Measurements from ENCODE around the gene VPS13A.
"Not testable (repeated sequence)": the region's sequence is repeated elsewhere in the genome, so short reads cannot be mapped to it uniquely, and the experiment has no call there.

Gene VPS13A

GRCh38 chr9:77435277-77435676 is 257.9 kb downstream of the VPS13A start:
- no peaks in the 10 kb centered on the region for H3K9me3 Mint-ChIP-seq
- DNase-seq (no peak), ATAC-seq (no peak)
- no peaks in the 10 kb centered on the region for H3K36me3 Mint-ChIP-seq (ENCODE audit: low read depth)
- H3K27ac Mint-ChIP-seq: no peak overlapping the region
- no peak overlapping the region for H3K4me3 Mint-ChIP-seq
- peaks cover 3% of the 10 kb centered on the region for H3K27me3 Mint-ChIP-seq
- H3K4me1 Mint-ChIP-seq: peaks cover 2% of the 10 kb centered on the region

GRCh38 chr9:77435688-77436087 is 258.4 kb downstream of the VPS13A start:
- Mint-ChIP-seq H3K27me3 (peaks cover 3% of the 10 kb centered on the region), H3K27ac (no peak overlapping the region), H3K4me1 (peaks cover 2% of the 10 kb centered on the region), H3K36me3 (ENCODE audit: low read depth) (no peaks in the 10 kb centered on the region), H3K9me3 (no peaks in the 10 kb centered on the region), H3K4me3 (no peak overlapping the region)
- ATAC-seq: no peak
- DNase-seq: no peak

- Mint-ChIP-seq H3K27me3 (peaks cover 3% of the 10 kb centered on the region), H3K4me1 (peaks cover 1% of the 10 kb centered on the region), H3K4me3 (no peak overlapping the region), H3K36me3 (ENCODE audit: low read depth) (no peaks in the 10 kb centered on the region), H3K9me3 (no peaks in the 10 kb centered on the region), H3K27ac (no peak overlapping the region)
- ATAC-seq (no peak), DNase-seq (no peak)
These were observed 261.3 kb downstream of the VPS13A start for GRCh38 chr9:77438653-77439052.

GRCh38 chr9:77440057-77440456 is 262.7 kb downstream of the VPS13A start:
- Mint-ChIP-seq H3K27me3 (no peaks in the 10 kb centered on the region), H3K27ac (no peak overlapping the region), H3K36me3 (ENCODE audit: low read depth) (no peaks in the 10 kb centered on the region), H3K9me3 (no peaks in the 10 kb centered on the region), H3K4me3 (no peak overlapping the region), H3K4me1 (no peaks in the 10 kb centered on the region)
- no peak for ATAC-seq
- DNase-seq: no peak

GRCh38 chr9:77441124-77441523 is 263.8 kb downstream of the VPS13A start:
- H3K4me1 Mint-ChIP-seq; H3K27me3 Mint-ChIP-seq; H3K9me3 Mint-ChIP-seq; H3K4me3 Mint-ChIP-seq; ATAC-seq; DNase-seq; H3K36me3 Mint-ChIP-seq (ENCODE audit: low read depth); H3K27ac Mint-ChIP-seq: not testable (repeated sequence)

- H3K4me3 Mint-ChIP-seq: no peak overlapping the region
- H3K4me1 Mint-ChIP-seq: no peaks in the 10 kb centered on the region
- no peak overlapping the region for H3K27ac Mint-ChIP-seq
- ATAC-seq (no peak), DNase-seq (no peak)
- peaks cover 5% of the 10 kb centered on the region for H3K9me3 Mint-ChIP-seq
- H3K27me3 Mint-ChIP-seq: no peaks in the 10 kb centered on the region
- no peaks in the 10 kb centered on the region for H3K36me3 Mint-ChIP-seq (ENCODE audit: low read depth)
These were observed 265.1 kb downstream of the VPS13A start for GRCh38 chr9:77442436-77442835.

- no peak overlapping the region for H3K27ac Mint-ChIP-seq
- H3K4me3 Mint-ChIP-seq: no peak overlapping the region
- H3K27me3 Mint-ChIP-seq: no peaks in the 10 kb centered on the region
- no peaks in the 10 kb centered on the region for H3K4me1 Mint-ChIP-seq
- peaks cover 9% of the 10 kb centered on the region for H3K9me3 Mint-ChIP-seq
- no peaks in the 10 kb centered on the region for H3K36me3 Mint-ChIP-seq (ENCODE audit: low read depth)
- ATAC-seq (no peak), DNase-seq (no peak)
These were observed 270.3 kb downstream of the VPS13A start for GRCh38 chr9:77447646-77448045.

GRCh38 chr9:77449240-77450084 is 272.1 kb downstream of the VPS13A start:
- Mint-ChIP-seq H3K27me3 (no peaks in the 10 kb centered on the region), H3K4me3 (no peak overlapping the region), H3K27ac (no peak overlapping the region), H3K36me3 (ENCODE audit: low read depth) (no peaks in the 10 kb centered on the region), H3K4me1 (peaks cover 8% of the 10 kb centered on the region), H3K9me3 (peaks cover 9% of the 10 kb centered on the region)
- ATAC-seq: no peak
- DNase-seq: no peak

GRCh38 chr9:77450085-77450475 is 272.7 kb downstream of the VPS13A start:
- Mint-ChIP-seq H3K4me1 (peaks cover 8% of the 10 kb centered on the region), H3K36me3 (ENCODE audit: low read depth) (no peaks in the 10 kb centered on the region), H3K27ac (no peak overlapping the region), H3K27me3 (peaks cover 3% of the 10 kb centered on the region), H3K9me3 (peaks cover 9% of the 10 kb centered on the region), H3K4me3 (no peak overlapping the region)
- DNase-seq (no peak), ATAC-seq (no peak)

GRCh38 chr9:77451507-77451906 is 274.2 kb downstream of the VPS13A start:
- Mint-ChIP-seq H3K36me3 (ENCODE audit: low read depth) (no peaks in the 10 kb centered on the region), H3K27ac (no peak overlapping the region), H3K4me3 (no peak overlapping the region), H3K9me3 (peaks cover 9% of the 10 kb centered on the region), H3K27me3 (peaks cover 5% of the 10 kb centered on the region), H3K4me1 (peaks cover 8% of the 10 kb centered on the region)
- no peak for DNase-seq
- ATAC-seq: no peak

GRCh38 chr9:77453825-77454647 is 276.7 kb downstream of the VPS13A start:
- H3K27ac Mint-ChIP-seq: no peak overlapping the region
- H3K4me3 Mint-ChIP-seq: no peak overlapping the region
- DNase-seq (no peak), ATAC-seq (no peak)
- H3K9me3 Mint-ChIP-seq: no peaks in the 10 kb centered on the region
- peaks cover 14% of the 10 kb centered on the region for H3K4me1 Mint-ChIP-seq
- peaks cover 7% of the 10 kb centered on the region for H3K27me3 Mint-ChIP-seq
- no peaks in the 10 kb centered on the region for H3K36me3 Mint-ChIP-seq (ENCODE audit: low read depth)

- H3K27me3 Mint-ChIP-seq: peaks cover 7% of the 10 kb centered on the region
- H3K4me3 Mint-ChIP-seq: no peak overlapping the region
- H3K9me3 Mint-ChIP-seq: no peaks in the 10 kb centered on the region
- no peak overlapping the region for H3K27ac Mint-ChIP-seq
- H3K36me3 Mint-ChIP-seq (ENCODE audit: low read depth): no peaks in the 10 kb centered on the region
- H3K4me1 Mint-ChIP-seq: peaks cover 14% of the 10 kb centered on the region
- no peak for DNase-seq
- ATAC-seq: no peak
These were observed 277.3 kb downstream of the VPS13A start for GRCh38 chr9:77454663-77455062.

GRCh38 chr9:77455312-77455927 is 278.1 kb downstream of the VPS13A start:
- peak; percentile 30 for DNase-seq

GRCh38 chr9:77456829-77457437 is 279.6 kb downstream of the VPS13A start:
- Mint-ChIP-seq H3K36me3 (ENCODE audit: low read depth) (no peaks in the 10 kb centered on the region), H3K27ac (no peak overlapping the region), H3K4me3 (no peak overlapping the region), H3K9me3 (no peaks in the 10 kb centered on the region), H3K4me1 (peaks cover 14% of the 10 kb centered on the region), H3K27me3 (peaks cover 7% of the 10 kb centered on the region)
- ATAC-seq: peak; percentile 63
- DNase-seq: peak; percentile 84

More at GRCh38 chr9:77455312-77455927, 278.1 kb downstream of the VPS13A start:
- H3K36me3 Mint-ChIP-seq (ENCODE audit: low read depth): no peaks in the 10 kb centered on the region
- no peak overlapping the region for H3K27ac Mint-ChIP-seq
- peaks cover 7% of the 10 kb centered on the region for H3K27me3 Mint-ChIP-seq
- H3K4me3 Mint-ChIP-seq: no peak overlapping the region
- no peak for ATAC-seq
- H3K9me3 Mint-ChIP-seq: no peaks in the 10 kb centered on the region
- peaks cover 14% of the 10 kb centered on the region for H3K4me1 Mint-ChIP-seq
